Kidney capillary endothelial cell (primary cell): ENCODE data around the gene PCDHGA7.
"Not testable (repeated sequence)": the region's sequence is repeated elsewhere in the genome, so short reads cannot be mapped to it uniquely, and the experiment has no call there.

Source experiments
- DNase-seq: peaks from one replicate; pipeline ENCODE4 v3.0.0-alpha.2; 2018; ENCODE audit warnings: low spot score

Gene PCDHGA7

GRCh38 chr5:141366016-141366896 lies 16.3 kb upstream of the PCDHGA7 start:
- no peak for DNase-seq

GRCh38 chr5:141369994-141370848 lies 12.3 kb upstream of the PCDHGA7 start, which contains the start of gene PCDHGB3:
TSS of gene PCDHGB3 (plus strand) at chr5:141370242. CDS start at chr5:141370395, 153 bp downstream.
- DNase-seq: no peak

GRCh38 chr5:141371572-141372475 lies 10.7 kb upstream of the PCDHGA7 start:
- DNase-seq: no peak

- no peak for DNase-seq
These were observed 8.7 kb upstream of the PCDHGA7 start, which contains the start of gene PCDHGA6 for GRCh38 chr5:141373673-141374317. TSS of gene PCDHGA6 (plus strand) at chr5:141373891. CDS start at chr5:141374084, 193 bp downstream.

- DNase-seq: no peak
These were observed 7.9 kb upstream of the PCDHGA7 start for GRCh38 chr5:141374627-141375026.

GRCh38 chr5:141375444-141376155 lies 6.9 kb upstream of the PCDHGA7 start:
- DNase-seq: not testable (repeated sequence)

- no peak for DNase-seq
These were observed 803 bp downstream of the PCDHGA7 start for GRCh38 chr5:141383345-141383744.

- DNase-seq: no peak
These were observed 2.1 kb downstream of the PCDHGA7 start for GRCh38 chr5:141384471-141385267.

GRCh38 chr5:141387557-141388311 lies 5.2 kb downstream of the PCDHGA7 start, which contains the start of gene PCDHGB4:
TSS of gene PCDHGB4 (plus strand) at chr5:141387698. CDS start at chr5:141387885, 187 bp downstream.
- not testable (repeated sequence) for DNase-seq

- no peak for DNase-seq
These were observed 6.1 kb downstream of the PCDHGA7 start for GRCh38 chr5:141388661-141389060.

- no peak for DNase-seq
These were observed 6.9 kb downstream of the PCDHGA7 start for GRCh38 chr5:141389153-141390042.

GRCh38 chr5:141392429-141393198 lies 10.1 kb downstream of the PCDHGA7 start, which contains the start of gene PCDHGA8:
TSS of gene PCDHGA8 (plus strand) at chr5:141392633. CDS start at chr5:141392814, 181 bp downstream.
- no peak for DNase-seq

- no peak for DNase-seq
These were observed 10.7 kb downstream of the PCDHGA7 start for GRCh38 chr5:141393267-141393666.

GRCh38 chr5:141394401-141395187 lies 12.1 kb downstream of the PCDHGA7 start:
- DNase-seq: not testable (repeated sequence)

GRCh38 chr5:141397756-141398551 lies 15.4 kb downstream of the PCDHGA7 start, which contains the start of gene PCDHGB5:
TSS of gene PCDHGB5 (plus strand) at chr5:141397947. CDS start at chr5:141398128, 181 bp downstream.
- DNase-seq: not testable (repeated sequence)
